HG03139 (cell line): ENCODE data around the gene VN1R4.
"Not testable (repeated sequence)": the region's sequence is repeated elsewhere in the genome, so short reads cannot be mapped to it uniquely, and the experiment has no call there.

Source experiments
- ATAC-seq: cut with Tn5 transposase; IDR thresholded peaks from one replicate; pipeline ENCODE4 v1.9.1; 2021; ENCODE audit not compliant: unreplicated experiment

Gene VN1R4

GRCh38 chr19:53267623-53268022 is at the start of gene VN1R4:
Gene VN1R4, minus strand, starts transcription at chr19:53267723. Its CDS starts 58 bp downstream, at chr19:53267665.
- not testable (repeated sequence) for ATAC-seq

GRCh38 chr19:53311897-53312296 is 44.4 kb upstream of the VN1R4 start:
- ATAC-seq = no peak

GRCh38 chr19:53311044-53311443 is 43.5 kb upstream of the VN1R4 start:
- ATAC-seq = no peak

- no peak for ATAC-seq
Measured at GRCh38 chr19:53308339-53308811, 40.9 kb upstream of the VN1R4 start.

- ATAC-seq = not testable (repeated sequence)
Measured at GRCh38 chr19:53301341-53301740, 33.8 kb upstream of the VN1R4 start.

- ATAC-seq = no peak
Measured at GRCh38 chr19:53294786-53295441, 27.4 kb upstream of the VN1R4 start.

GRCh38 chr19:53290758-53291549 is 23.4 kb upstream of the VN1R4 start:
- ATAC-seq = no peak

GRCh38 chr19:53285087-53285486 is 17.6 kb upstream of the VN1R4 start:
- no peak for ATAC-seq

GRCh38 chr19:53281947-53282346 is 14.4 kb upstream of the VN1R4 start:
- not testable (repeated sequence) for ATAC-seq

- no peak for ATAC-seq
Measured at GRCh38 chr19:53275480-53275879, 8.0 kb upstream of the VN1R4 start.

GRCh38 chr19:53272044-53272443 is 4.5 kb upstream of the VN1R4 start:
- no peak for ATAC-seq

GRCh38 chr19:53269861-53270260 is 2.3 kb upstream of the VN1R4 start:
- not testable (repeated sequence) for ATAC-seq

GRCh38 chr19:53257715-53258342 is 9.7 kb downstream of the VN1R4 start, which contains the start of gene VN1R2:
Gene VN1R2, plus strand, starts transcription at chr19:53258292. Its CDS starts 84 bp downstream, at chr19:53258376.
- ATAC-seq = not testable (repeated sequence)

GRCh38 chr19:53254411-53255341 is 12.8 kb downstream of the VN1R4 start, which contains the start of gene ZNF677:
Gene ZNF677, minus strand, starts transcription at chr19:53254873. Its CDS starts 3,323 bp downstream, at chr19:53251550.
- ATAC-seq = peak; percentile 61

- no peak for ATAC-seq
Measured at GRCh38 chr19:53246498-53246897, 21.0 kb downstream of the VN1R4 start.

GRCh38 chr19:53237114-53237777 is 30.3 kb downstream of the VN1R4 start:
- ATAC-seq = no peak

- no peak for ATAC-seq
Measured at GRCh38 chr19:53224606-53225005, 42.9 kb downstream of the VN1R4 start.

- not testable (repeated sequence) for ATAC-seq
Measured at GRCh38 chr19:53222716-53223115, 44.8 kb downstream of the VN1R4 start.
